Osteoblast (primary cell): ENCODE measurements around the gene ZBED2. TPM values are rescaled to one million over a fixed set of nuclear protein-coding genes. Genes with fewer than 3 reads are reported as not detected.

ENCODE experiments used
- DNase-seq: peaks from one replicate; pipeline ENCODE4 v3.0.0; 2011; ENCODE audit warnings: low spot score, mixed read lengths; ENCODE audit not compliant: insufficient read length; ENCODE audit errors: missing footprints
- H2AFZ ChIP-seq: 2 replicates; pipeline ENCODE4 v1.6.0; 2011; ENCODE audit warnings: mild to moderate bottlenecking, low read length
- H3K27ac ChIP-seq: 2 replicates; pipeline ENCODE4 v1.5.1; 2011; ENCODE audit warnings: mild to moderate bottlenecking, low read depth, low read length, moderate library complexity
- H3K27me3 ChIP-seq: 2 replicates; pipeline ENCODE4 v1.6.0; 2012; ENCODE audit warnings: mild to moderate bottlenecking, control low read depth, inconsistent platforms, low read length, moderate library complexity; ENCODE audit not compliant: insufficient read depth
- H3K36me3 ChIP-seq: 2 replicates; pipeline ENCODE4 v1.5.1; 2011; ENCODE audit warnings: mild to moderate bottlenecking, low read length, control low read depth, moderate library complexity; ENCODE audit not compliant: insufficient read depth
- H3K4me1 ChIP-seq: 2 replicates; pipeline ENCODE4 v1.5.1; 2011; ENCODE audit warnings: mild to moderate bottlenecking, low read length, control low read depth, moderate library complexity; ENCODE audit not compliant: insufficient read depth
- H3K4me2 ChIP-seq: 2 replicates; pipeline ENCODE4 v1.6.0; 2011; ENCODE audit warnings: mild to moderate bottlenecking, low read length; ENCODE audit not compliant: insufficient read depth
- H3K4me3 ChIP-seq: fragments of 200-600 bp; sonication (generic); 3 replicates; pipeline ENCODE4 v1.5.1; 2012; ENCODE audit warnings: mild to moderate bottlenecking, low read length, inconsistent platforms; ENCODE audit not compliant: insufficient read depth
- H3K79me2 ChIP-seq: 2 replicates; pipeline ENCODE4 v1.6.0; 2012; ENCODE audit warnings: mild to moderate bottlenecking, low read length, control low read depth, inconsistent platforms; ENCODE audit not compliant: insufficient read depth
- H3K9me3 ChIP-seq: 2 replicates; pipeline ENCODE4 v1.5.1; 2011; ENCODE audit warnings: low read depth, low read length, control low read depth
- H4K20me1 ChIP-seq: 2 replicates; pipeline ENCODE4 v1.6.0; 2012; ENCODE audit warnings: mild to moderate bottlenecking, low read length, control low read depth; ENCODE audit not compliant: insufficient read depth
- total RNA-seq: library from RNA; depleted of rRNA; stranded (reverse); fragments of >200 nt; gene quantifications from 2 replicates; pipeline ENCODE4 v1.2.3, GENCODE V29; 2012
- TF ChIP-seq, protein P1 (sequence below): IDR thresholded peaks from 2 replicates; pipeline ENCODE4 v1.5.1; 2011; ENCODE audit warnings: mild to moderate bottlenecking, low read depth, low read length, moderate library complexity; ENCODE audit errors: extremely low read depth

Gene ZBED2
- total RNA-seq, 1 donor, result under 0.01 TPM

DNA sequence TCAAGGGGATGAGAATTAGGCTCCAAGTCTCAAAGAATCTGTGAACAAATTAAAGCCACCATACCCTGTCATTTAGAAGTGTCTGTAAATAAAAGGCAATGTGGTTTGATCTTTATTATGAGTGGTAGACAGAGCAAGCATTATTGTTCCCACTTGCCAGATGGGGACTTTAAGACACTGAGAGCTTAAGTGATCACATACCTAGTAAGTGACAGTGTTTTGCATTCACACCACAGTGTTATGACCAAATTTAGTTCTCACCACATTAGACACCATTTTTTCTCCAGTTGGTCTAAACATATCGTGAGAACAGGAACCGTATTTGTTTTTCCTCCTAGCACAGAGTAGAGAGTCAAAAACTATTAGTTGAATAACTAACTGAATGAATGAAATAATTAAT lies 13.2 kb upstream of the ZBED2 start:
- TF ChIP-seq, protein P1, sequence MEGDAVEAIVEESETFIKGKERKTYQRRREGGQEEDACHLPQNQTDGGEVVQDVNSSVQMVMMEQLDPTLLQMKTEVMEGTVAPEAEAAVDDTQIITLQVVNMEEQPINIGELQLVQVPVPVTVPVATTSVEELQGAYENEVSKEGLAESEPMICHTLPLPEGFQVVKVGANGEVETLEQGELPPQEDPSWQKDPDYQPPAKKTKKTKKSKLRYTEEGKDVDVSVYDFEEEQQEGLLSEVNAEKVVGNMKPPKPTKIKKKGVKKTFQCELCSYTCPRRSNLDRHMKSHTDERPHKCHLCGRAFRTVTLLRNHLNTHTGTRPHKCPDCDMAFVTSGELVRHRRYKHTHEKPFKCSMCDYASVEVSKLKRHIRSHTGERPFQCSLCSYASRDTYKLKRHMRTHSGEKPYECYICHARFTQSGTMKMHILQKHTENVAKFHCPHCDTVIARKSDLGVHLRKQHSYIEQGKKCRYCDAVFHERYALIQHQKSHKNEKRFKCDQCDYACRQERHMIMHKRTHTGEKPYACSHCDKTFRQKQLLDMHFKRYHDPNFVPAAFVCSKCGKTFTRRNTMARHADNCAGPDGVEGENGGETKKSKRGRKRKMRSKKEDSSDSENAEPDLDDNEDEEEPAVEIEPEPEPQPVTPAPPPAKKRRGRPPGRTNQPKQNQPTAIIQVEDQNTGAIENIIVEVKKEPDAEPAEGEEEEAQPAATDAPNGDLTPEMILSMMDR, result no peak
- no peak overlapping the region for H3K4me2 ChIP-seq
- H3K4me3 ChIP-seq, result no peak overlapping the region
- H3K27ac ChIP-seq, result no peak overlapping the region
- no peak overlapping the region for H2AFZ ChIP-seq
- no peaks in the 10 kb centered on the region for H3K9me3 ChIP-seq
- H3K27me3 ChIP-seq, result no peaks in the 10 kb centered on the region
- H3K4me1 ChIP-seq, result peaks cover 13% of the 10 kb centered on the region
- no peaks in the 10 kb centered on the region for H3K79me2 ChIP-seq
- DNase-seq, result no peak
- H3K36me3 ChIP-seq, result no peaks in the 10 kb centered on the region
- no peaks in the 10 kb centered on the region for H4K20me1 ChIP-seq

DNA sequence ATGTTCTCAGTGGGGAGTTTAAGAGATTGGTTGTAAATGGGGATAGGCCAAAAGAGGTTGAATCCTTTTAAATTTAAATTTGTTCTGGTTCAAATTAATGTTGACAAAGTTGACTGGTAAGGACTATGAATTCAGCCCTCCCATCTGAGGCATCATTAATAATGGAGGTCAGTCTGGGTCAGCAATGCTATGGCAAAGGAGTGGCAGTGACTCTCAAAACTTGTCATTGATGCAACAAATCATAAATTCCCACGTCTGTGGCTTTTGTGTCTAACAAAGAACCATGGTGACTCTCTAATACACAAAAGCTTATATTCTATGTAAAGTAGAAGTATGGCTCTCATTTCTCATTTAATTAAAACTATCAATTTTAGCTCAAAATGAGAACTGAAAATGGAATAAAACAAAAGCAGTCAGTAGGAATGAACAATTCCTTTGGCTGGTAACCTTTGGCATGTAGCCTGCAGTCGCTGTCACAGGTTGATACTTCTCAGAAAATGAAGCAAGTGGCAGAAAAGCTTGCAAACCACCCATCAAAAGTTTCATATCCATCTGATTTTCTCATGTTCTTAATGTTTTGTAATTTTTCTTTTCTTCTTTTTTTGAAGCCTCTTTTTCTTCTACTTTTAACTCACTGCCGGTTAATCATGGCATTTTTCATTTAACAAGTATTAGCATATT lies 12.2 kb upstream of the ZBED2 start:
- no peaks in the 10 kb centered on the region for H3K9me3 ChIP-seq
- TF ChIP-seq, protein P1, result no peak
- no peaks in the 10 kb centered on the region for H4K20me1 ChIP-seq
- H3K4me2 ChIP-seq, result no peak overlapping the region
- H3K4me1 ChIP-seq, result peaks cover 13% of the 10 kb centered on the region
- no peak overlapping the region for H3K4me3 ChIP-seq
- DNase-seq, result no peak
- no peak overlapping the region for H3K27ac ChIP-seq
- H3K27me3 ChIP-seq, result no peaks in the 10 kb centered on the region
- no peaks in the 10 kb centered on the region for H3K79me2 ChIP-seq
- H3K36me3 ChIP-seq, result no peaks in the 10 kb centered on the region
- no peak overlapping the region for H2AFZ ChIP-seq

DNA sequence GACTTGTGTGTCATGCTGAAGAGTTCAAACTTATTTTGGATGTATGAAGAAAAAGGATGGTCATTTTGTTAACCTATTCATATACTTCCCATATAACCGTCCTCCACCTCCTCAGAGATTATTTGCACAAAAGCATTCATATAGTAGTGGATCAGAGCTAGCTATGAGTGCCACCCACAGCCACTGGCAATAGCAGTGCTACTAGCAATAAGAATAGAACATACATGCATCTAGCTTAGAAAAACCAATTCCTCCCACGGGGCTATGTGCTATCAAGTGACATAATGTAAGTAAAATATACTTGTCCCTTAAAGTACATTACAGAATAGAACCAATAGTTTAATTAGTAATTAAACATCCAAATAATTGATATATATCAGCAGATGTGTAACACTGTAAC lies 10.3 kb upstream of the ZBED2 start:
- H3K27ac ChIP-seq, result peak overlapping the region; percentile 22
- no peaks in the 10 kb centered on the region for H4K20me1 ChIP-seq
- peaks cover 15% of the 10 kb centered on the region for H3K4me1 ChIP-seq
- no peaks in the 10 kb centered on the region for H3K27me3 ChIP-seq
- H3K9me3 ChIP-seq, result no peaks in the 10 kb centered on the region
- no peak overlapping the region for H2AFZ ChIP-seq
- no peaks in the 10 kb centered on the region for H3K79me2 ChIP-seq
- no peak for DNase-seq
- TF ChIP-seq, protein P1, result no peak
- no peak overlapping the region for H3K4me2 ChIP-seq
- no peaks in the 10 kb centered on the region for H3K36me3 ChIP-seq
- H3K4me3 ChIP-seq, result no peak overlapping the region

DNA sequence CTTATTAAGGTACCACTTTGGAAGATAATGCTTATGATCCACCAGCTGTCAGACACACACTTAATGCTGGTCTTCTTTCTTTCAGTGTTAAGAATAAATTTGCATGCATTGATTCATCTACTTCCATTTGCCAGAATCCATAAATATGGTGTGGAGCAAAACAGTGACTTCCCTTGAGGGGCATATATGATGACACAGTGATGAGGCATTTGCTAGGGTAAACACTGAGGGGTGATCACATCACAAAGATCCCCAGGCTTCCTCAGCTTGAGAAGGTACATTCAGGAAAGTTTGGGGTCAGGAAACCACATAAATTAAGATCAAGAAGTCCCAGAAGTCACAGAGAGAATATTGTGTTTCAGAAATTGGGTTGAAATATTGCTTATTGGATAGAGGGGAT lies 9.9 kb upstream of the ZBED2 start:
- Histone ChIP-seq H2AFZ (no peak overlapping the region), H3K27ac (peak overlapping the region; percentile 22), H3K79me2 (no peaks in the 10 kb centered on the region), H3K4me3 (no peak overlapping the region), H4K20me1 (no peaks in the 10 kb centered on the region), H3K4me2 (no peak overlapping the region), H3K27me3 (no peaks in the 10 kb centered on the region), H3K4me1 (peaks cover 15% of the 10 kb centered on the region), H3K9me3 (no peaks in the 10 kb centered on the region), H3K36me3 (no peaks in the 10 kb centered on the region)
- DNase-seq, result peak; percentile 17
- TF ChIP-seq, protein P1, result no peak
